Naive thymus-derived CD4-positive, alpha-beta T cell (primary cell): ENCODE results near the gene USP43. TPM values are rescaled to one million over a fixed set of nuclear protein-coding genes. Genes with fewer than 3 reads are reported as not detected.

Source experiments
- ATAC-seq: fragments of 150-1000 bp; cut with Tn5 transposase; 2 replicates; pipeline ENCODE4 v1.10.0; 2021; ENCODE audit warnings: mild to moderate bottlenecking, moderate library complexity
- CTCF ChIA-PET: fragments of 350-600 bp; sonication (Branson Sonifier 250); formaldehyde crosslinking; loops from one replicate; lab custom pipeline; 2021; ENCODE audit warnings: antibody characterized with exemption; lab: Charles Lee
- POLR2A ChIA-PET: fragments of 350-600 bp; sonication (Branson Sonifier 250); formaldehyde crosslinking; loops from one replicate; lab custom pipeline; 2021; ENCODE audit warnings: antibody characterized with exemption, inconsistent platforms; lab: Charles Lee
- DNase-seq, 9 donors: peaks; one replicate each; pipeline versions ENCODE4 v3.0.0 to v3.0.0-alpha.2; 2020 to 2022; ENCODE audit warnings: mixed read lengths in 1 of 9
- H3K27ac ChIP-seq: one replicate; pipeline ENCODE4 v1.7.0; 2013; ENCODE audit warnings: mild to moderate bottlenecking, low read depth, low read length, moderate library complexity
- H3K27me3 ChIP-seq, 2 donors: one replicate each; pipeline ENCODE4 v1.7.0; 2013; ENCODE audit warnings: low read length in 2 of 2, mild to moderate bottlenecking in 2 of 2, moderate library complexity in 2 of 2; ENCODE audit not compliant: control insufficient read depth in 2 of 2, insufficient read depth in 2 of 2
- H3K36me3 ChIP-seq, 3 experiments: 1 replicate in 2 of 3; 2 replicates in 1 of 3; pipeline ENCODE4 v1.7.0; 2013; ENCODE audit warnings: low read length in 3 of 3, mild to moderate bottlenecking in 3 of 3, moderate library complexity in 1 of 3; ENCODE audit not compliant: insufficient read depth in 3 of 3, control insufficient read depth in 2 of 3
- H3K4me1 ChIP-seq, 2 donors: one replicate each; pipeline ENCODE4 v1.7.0; 2013; ENCODE audit warnings: low read length in 2 of 2, mild to moderate bottlenecking in 2 of 2, moderate library complexity in 1 of 2; ENCODE audit not compliant: control insufficient read depth in 2 of 2, insufficient read depth in 2 of 2
- H3K4me3 ChIP-seq: 2 replicates; pipeline ENCODE4 v1.7.0; 2013; ENCODE audit warnings: mild to moderate bottlenecking, low read length
- H3K9me3 ChIP-seq, 3 experiments: 1 replicate in 2 of 3; 2 replicates in 1 of 3; pipeline ENCODE4 v1.7.0; 2013; ENCODE audit warnings: low read length in 3 of 3; ENCODE audit not compliant: control insufficient read depth in 2 of 3
- H3K27ac Mint-ChIP-seq, 9 donors: one replicate each; pipeline ENCODE4 v1.8.0; 2020 to 2022; ENCODE audit warnings: mixed read lengths in 9 of 9, mild to moderate bottlenecking in 8 of 9, moderate library complexity in 5 of 9, inconsistent platforms in 2 of 9
- H3K27me3 Mint-ChIP-seq, 5 donors: one replicate each; pipeline ENCODE4 v1.8.0; 2021 to 2022; ENCODE audit warnings: mixed read lengths in 5 of 5, mild to moderate bottlenecking in 1 of 5
- H3K36me3 Mint-ChIP-seq, 5 donors: one replicate each; pipeline ENCODE4 v1.8.0; 2020 to 2022; ENCODE audit warnings: mixed read lengths in 5 of 5, mild to moderate bottlenecking in 3 of 5, inconsistent platforms in 1 of 5
- H3K4me1 Mint-ChIP-seq, 7 donors: one replicate each; pipeline ENCODE4 v1.8.0; 2020 to 2022; ENCODE audit warnings: mixed read lengths in 7 of 7, mild to moderate bottlenecking in 3 of 7, inconsistent platforms in 1 of 7
- H3K4me3 Mint-ChIP-seq, 10 donors: one replicate each; pipeline ENCODE4 v1.8.0; 2020 to 2022; ENCODE audit warnings: mild to moderate bottlenecking in 10 of 10, mixed read lengths in 10 of 10, moderate library complexity in 6 of 10, inconsistent platforms in 2 of 10
- H3K9me3 Mint-ChIP-seq, 11 donors: one replicate each; pipeline ENCODE4 v1.8.0; 2020 to 2022; ENCODE audit warnings: mixed read lengths in 11 of 11, mild to moderate bottlenecking in 4 of 11, inconsistent platforms in 1 of 11, moderate library complexity in 1 of 11
- intact Hi-C, 2 donors: fragments of 100-400 bp; cut with micrococcal nuclease; formaldehyde crosslinking; loops; one replicate each; pipeline ENCODE4 v1.15.1; 2023
- polyA plus RNA-seq, 2 donors: library from polyadenylated mRNA; unstranded; fragments of 300-500 nt; fragmentation: Illumina TruSeq; gene quantifications; one replicate each; pipeline ENCODE4 v1.2.3, GENCODE V29; 2021
- total RNA-seq, 6 experiments: library from RNA in 5 of 6; stranded (reverse) in 5 of 6; gene quantifications; 1 replicate in 5 of 6; 2 replicates in 1 of 6; pipeline ENCODE4 v1.2.3 and lab custom pipeline; 2021 to 2026

The USP43 gene
- total and polyA plus RNA-seq, 7 experiments from 2014 or later = 0.27 to 1.0 TPM; not detected in 5

DNA sequence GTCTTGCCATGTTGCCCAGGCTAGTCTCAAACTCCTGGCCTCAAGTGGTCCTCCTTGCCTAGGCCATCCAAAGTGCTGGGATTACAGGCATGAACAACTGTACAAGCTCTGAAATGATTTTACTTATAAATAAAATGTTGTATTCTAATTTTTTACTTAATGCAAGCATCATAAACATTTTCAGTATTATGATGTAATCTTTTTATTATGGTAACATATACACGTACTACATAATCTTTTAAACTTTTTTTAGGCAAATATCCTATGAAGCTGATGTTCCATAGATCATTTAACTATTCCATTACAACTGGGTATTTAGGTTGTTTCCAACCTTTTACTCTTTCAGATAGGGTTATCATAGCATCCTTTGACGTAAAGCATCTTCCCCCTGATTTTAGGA is 33.8 kb upstream of the USP43 start:
- Mint-ChIP-seq H3K36me3 (no peaks in the 10 kb centered on the region), H3K27me3 (peaks cover 5 to 29% (median 14%) of the 10 kb centered on the region in 5 donors), H3K9me3 (peaks cover 0 to 6% (median 0%) of the 10 kb centered on the region in 11 donors), H3K4me3 (no peak overlapping the region), H3K27ac (no peak overlapping the region), H3K4me1 (peaks cover 0 to 1% (median 0%) of the 10 kb centered on the region in 7 donors)
- H3K36me3 ChIP-seq = no peaks in the 10 kb centered on the region
- H3K9me3 ChIP-seq = no peaks in the 10 kb centered on the region
- H3K4me3 ChIP-seq = no peak overlapping the region
- POLR2A ChIA-PET = no interaction called here
- DNase-seq (no peak), ATAC-seq (no peak)
- intact Hi-C loops = no loop called here
- H3K4me1 ChIP-seq = no peaks in the 10 kb centered on the region
- no peaks in the 10 kb centered on the region for H3K27me3 ChIP-seq
- H3K27ac ChIP-seq = no peak overlapping the region
- CTCF ChIA-PET = no interaction called here

DNA sequence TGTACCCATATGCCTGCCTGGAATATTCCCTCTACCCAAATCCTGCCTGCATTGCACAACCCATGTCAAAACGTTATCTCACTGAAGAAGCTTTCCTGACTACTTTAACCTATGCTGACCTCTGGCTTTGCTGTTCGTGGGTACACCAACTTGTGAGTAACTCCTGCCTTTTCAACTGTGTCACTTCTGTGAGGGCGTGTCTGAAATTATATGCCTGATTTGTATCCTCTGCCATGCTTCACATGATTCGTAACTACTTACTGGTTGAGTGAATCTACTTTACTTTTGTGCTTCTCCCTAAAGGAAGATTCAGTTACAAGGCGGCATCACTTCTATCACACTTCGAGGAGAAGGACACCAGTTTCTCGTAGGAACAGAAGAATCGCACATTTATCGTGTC is 33.3 kb upstream of the USP43 start:
- CTCF ChIA-PET = no interaction called here
- Mint-ChIP-seq H3K9me3 (peaks cover 0 to 6% (median 0%) of the 10 kb centered on the region in 11 donors), H3K4me1 (peaks cover 0 to 1% (median 0%) of the 10 kb centered on the region in 7 donors), H3K36me3 (no peaks in the 10 kb centered on the region), H3K27ac (no peak overlapping the region), H3K4me3 (no peak overlapping the region), H3K27me3 (peaks cover 5 to 29% (median 14%) of the 10 kb centered on the region in 5 donors)
- H3K27ac ChIP-seq = no peak overlapping the region
- DNase-seq = no peak
- POLR2A ChIA-PET = no interaction called here
- no peaks in the 10 kb centered on the region for H3K36me3 ChIP-seq
- H3K27me3 ChIP-seq = no peaks in the 10 kb centered on the region
- ATAC-seq = no peak
- intact Hi-C loops = no loop called here
- no peaks in the 10 kb centered on the region for H3K4me1 ChIP-seq
- no peak overlapping the region for H3K4me3 ChIP-seq
- no peaks in the 10 kb centered on the region for H3K9me3 ChIP-seq

DNA sequence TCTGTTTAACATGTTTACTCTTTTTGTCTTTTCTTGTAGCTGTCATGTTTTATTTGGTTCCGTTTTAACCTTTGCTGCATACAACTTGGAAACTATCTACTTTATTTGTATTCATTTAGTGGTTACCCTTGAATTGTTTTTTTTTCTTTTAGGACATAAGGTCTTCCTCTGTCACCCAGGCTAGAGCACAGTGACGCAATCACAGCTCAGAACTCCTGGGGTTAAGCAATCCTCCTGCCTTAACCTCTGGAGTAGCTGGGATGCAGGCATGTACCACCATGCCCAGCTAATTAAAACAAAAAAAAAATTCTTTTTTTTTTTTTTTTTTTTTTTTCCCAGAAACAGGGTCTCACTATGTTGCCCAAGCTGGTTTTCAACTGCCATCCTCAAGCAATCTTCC is 29.8 kb upstream of the USP43 start:
- no peak for ATAC-seq
- no peak overlapping the region for H3K27ac Mint-ChIP-seq
- H3K27me3 Mint-ChIP-seq = peaks cover 3 to 24% (median 9%) of the 10 kb centered on the region in 5 donors
- DNase-seq = no peak
- peaks cover 0 to 4% (median 0%) of the 10 kb centered on the region in 11 donors for H3K9me3 Mint-ChIP-seq
- no peaks in the 10 kb centered on the region for H3K4me1 Mint-ChIP-seq
- H3K27ac ChIP-seq = no peak overlapping the region
- H3K27me3 ChIP-seq = no peaks in the 10 kb centered on the region
- no peak overlapping the region for H3K4me3 ChIP-seq
- no peaks in the 10 kb centered on the region for H3K4me1 ChIP-seq
- intact Hi-C loops = no loop called here
- H3K36me3 Mint-ChIP-seq = no peaks in the 10 kb centered on the region
- H3K36me3 ChIP-seq = no peaks in the 10 kb centered on the region
- H3K9me3 ChIP-seq = no peaks in the 10 kb centered on the region
- CTCF ChIA-PET = no interaction called here
- POLR2A ChIA-PET = no interaction called here
- no peak overlapping the region for H3K4me3 Mint-ChIP-seq

DNA sequence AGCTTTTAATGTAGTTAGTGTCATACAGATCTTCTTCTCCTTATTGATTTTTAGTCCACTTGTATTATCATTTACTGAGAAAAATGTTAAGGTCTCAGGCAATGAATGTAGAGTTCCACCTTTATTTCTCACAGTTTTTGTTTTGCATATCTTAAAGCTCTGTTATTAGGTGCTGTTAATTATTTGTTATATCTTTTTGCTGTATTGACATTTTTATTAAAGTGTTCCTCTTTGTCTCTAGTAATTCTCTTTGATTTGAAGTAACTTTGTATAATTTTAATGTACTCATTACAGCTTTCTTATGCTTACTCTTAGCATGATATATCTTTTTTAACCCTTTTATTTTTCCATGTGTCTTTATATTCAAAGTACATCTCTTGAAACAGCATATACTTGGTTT is 22.4 kb upstream of the USP43 start:
- no peaks in the 10 kb centered on the region for H3K36me3 ChIP-seq
- H3K9me3 Mint-ChIP-seq = peaks cover 3 to 42% (median 27%) of the 10 kb centered on the region in 11 donors
- peaks cover 0 to 10% (median 3%) of the 10 kb centered on the region in 5 donors for H3K36me3 Mint-ChIP-seq
- no peak overlapping the region for H3K4me3 Mint-ChIP-seq
- no peaks in the 10 kb centered on the region for H3K27me3 ChIP-seq
- no peak overlapping the region for H3K4me3 ChIP-seq
- H3K27me3 Mint-ChIP-seq = peaks cover 0 to 8% (median 1%) of the 10 kb centered on the region in 5 donors
- POLR2A ChIA-PET = no interaction called here
- H3K4me1 ChIP-seq = no peaks in the 10 kb centered on the region
- CTCF ChIA-PET = no interaction called here
- DNase-seq (no peak), ATAC-seq (no peak)
- intact Hi-C loops = no loop called here
- H3K27ac Mint-ChIP-seq = no peak overlapping the region
- H3K4me1 Mint-ChIP-seq = no peaks in the 10 kb centered on the region
- H3K9me3 ChIP-seq = peaks cover 0 to 11% (median 0%) of the 10 kb centered on the region in 3 experiments
- no peak overlapping the region for H3K27ac ChIP-seq

DNA sequence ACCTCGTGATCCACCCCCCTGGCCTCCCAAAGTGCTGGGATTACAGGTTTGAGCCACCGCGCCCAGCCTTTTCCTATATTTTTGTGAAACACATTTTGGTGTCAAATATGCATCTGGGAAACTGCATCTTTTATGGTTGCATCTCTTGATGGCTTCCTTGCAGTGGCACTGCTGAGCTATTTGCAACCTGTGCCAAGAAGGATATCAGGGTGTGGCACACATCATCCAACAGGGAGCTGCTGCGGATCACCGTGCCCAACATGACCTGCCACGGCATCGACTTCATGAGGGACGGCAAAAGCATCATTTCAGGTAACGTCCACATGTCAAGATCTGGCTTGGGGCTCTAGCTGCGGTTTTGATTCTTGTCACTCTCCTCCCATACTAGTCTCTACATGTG is 16.8 kb upstream of the USP43 start:
- Histone ChIP-seq H3K4me1 (no peaks in the 10 kb centered on the region), H3K4me3 (no peak overlapping the region), H3K9me3 (peaks cover 0 to 10% (median 0%) of the 10 kb centered on the region in 3 experiments), H3K36me3 (no peaks in the 10 kb centered on the region), H3K27me3 (no peaks in the 10 kb centered on the region), H3K27ac (no peak overlapping the region)
- ATAC-seq (no peak), DNase-seq (no peak)
- CTCF ChIA-PET = no interaction called here
- Mint-ChIP-seq H3K27me3 (peaks cover under 1 to 32% (median 11%) of the 10 kb centered on the region in 5 donors), H3K4me3 (no peak overlapping the region), H3K9me3 (peaks cover 0 to 27% (median 20%) of the 10 kb centered on the region in 11 donors), H3K4me1 (no peaks in the 10 kb centered on the region), H3K36me3 (peaks cover 0 to 14% (median 0%) of the 10 kb centered on the region in 5 donors), H3K27ac (no peak overlapping the region)
- POLR2A ChIA-PET = no interaction called here
- intact Hi-C loops = no loop called here

DNA sequence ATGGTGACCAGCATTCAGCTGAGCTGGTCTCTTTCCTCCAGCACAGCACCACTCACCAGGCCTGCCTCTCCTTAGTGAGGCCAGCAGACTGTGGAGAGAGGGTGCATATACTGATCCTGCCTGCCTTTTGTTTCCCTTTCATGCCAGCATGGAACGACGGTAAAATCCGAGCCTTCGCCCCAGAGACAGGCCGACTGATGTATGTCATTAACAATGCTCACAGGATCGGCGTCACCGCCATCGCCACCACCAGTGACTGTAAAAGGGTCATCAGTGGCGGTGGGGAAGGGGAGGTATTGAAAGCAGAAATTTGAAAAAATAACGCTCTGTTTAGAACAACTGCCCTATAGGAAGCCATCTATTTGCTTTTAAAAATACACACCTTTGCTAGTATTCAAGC is 12.6 kb upstream of the USP43 start:
- no peak for DNase-seq
- Mint-ChIP-seq H3K4me3 (no peak overlapping the region), H3K36me3 (peaks cover 0 to 5% (median 0%) of the 10 kb centered on the region in 5 donors), H3K9me3 (peaks cover 0 to 10% (median 0%) of the 10 kb centered on the region in 11 donors), H3K4me1 (no peaks in the 10 kb centered on the region), H3K27me3 (peaks cover 0 to 39% (median 31%) of the 10 kb centered on the region in 5 donors), H3K27ac (no peak overlapping the region)
- no peaks in the 10 kb centered on the region for H3K4me1 ChIP-seq
- ChIA-PET CTCF (no interaction called here), POLR2A (no interaction called here)
- H3K27ac ChIP-seq = no peak overlapping the region
- ATAC-seq = no peak
- H3K4me3 ChIP-seq = no peak overlapping the region
- intact Hi-C loops = no loop called here
- no peaks in the 10 kb centered on the region for H3K9me3 ChIP-seq
- no peaks in the 10 kb centered on the region for H3K27me3 ChIP-seq
- H3K36me3 ChIP-seq = no peaks in the 10 kb centered on the region

DNA sequence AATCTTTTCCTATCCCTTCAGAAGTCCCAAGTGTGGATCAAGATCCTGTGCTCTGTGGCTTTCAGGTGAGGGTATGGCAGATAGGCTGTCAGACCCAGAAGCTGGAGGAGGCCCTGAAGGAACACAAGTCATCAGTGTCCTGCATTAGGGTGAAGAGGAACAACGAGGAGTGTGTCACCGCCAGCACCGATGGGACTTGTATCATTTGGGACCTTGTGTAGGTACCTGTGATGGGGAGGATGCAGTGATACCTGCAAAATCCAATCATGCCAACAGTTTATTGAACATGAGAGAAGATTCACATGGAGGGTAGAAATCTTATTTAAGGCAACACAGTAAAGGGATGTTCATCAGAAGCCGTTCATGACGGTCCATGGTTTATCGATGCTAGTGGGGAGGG is 10.0 kb upstream of the USP43 start:
- ChIA-PET POLR2A (no interaction called here), CTCF (interaction anchor here (1.0 kb wide), 1 partner anchor 10 kb away, joined by 3 read pairs; no protein-coding TSS in a partner anchor)
- no peak for ATAC-seq
- no peak for DNase-seq
- Mint-ChIP-seq H3K4me1 (no peaks in the 10 kb centered on the region), H3K27me3 (peaks cover 0 to 39% (median 35%) of the 10 kb centered on the region in 5 donors), H3K27ac (no peak overlapping the region), H3K9me3 (peaks cover 0 to 5% (median 0%) of the 10 kb centered on the region in 11 donors), H3K36me3 (peaks cover 0 to 5% (median 0%) of the 10 kb centered on the region in 5 donors), H3K4me3 (no peak overlapping the region)
- Histone ChIP-seq H3K27me3 (no peaks in the 10 kb centered on the region), H3K9me3 (no peaks in the 10 kb centered on the region), H3K4me3 (no peak overlapping the region), H3K36me3 (no peaks in the 10 kb centered on the region), H3K4me1 (no peaks in the 10 kb centered on the region), H3K27ac (no peak overlapping the region)
- intact Hi-C loops = no loop called here
